ENCODE data around the gene P2RY12.

P2RY12 gene

DNA sequence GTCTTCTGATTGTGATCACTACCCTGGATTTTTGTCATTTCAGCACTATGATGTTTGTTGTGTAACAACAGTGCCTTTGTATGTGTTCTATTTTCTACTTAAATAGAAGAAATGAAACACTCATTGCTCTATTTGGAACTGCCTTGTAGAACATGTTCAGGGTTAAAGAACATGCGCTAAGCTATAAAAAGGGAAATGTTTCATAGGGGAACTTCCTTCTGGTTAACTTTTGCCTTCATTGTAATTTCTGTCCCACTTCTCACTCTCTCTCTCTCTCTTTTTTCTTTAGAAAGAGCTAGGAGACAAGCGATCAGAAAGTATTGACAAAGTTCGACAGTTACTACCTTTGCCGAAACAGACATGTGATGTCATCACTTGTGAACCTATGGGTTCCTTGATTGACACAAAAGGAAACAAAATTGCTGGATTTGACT is at the start of gene P2RY12:
Gene P2RY12 (minus strand): TSS at position 13 of the 434 bp plus-strand sequence. CDS start 45,908 bp downstream, outside the sequence.
- DNase-seq (ENCODE audit: low spot score): no peak

DNA sequence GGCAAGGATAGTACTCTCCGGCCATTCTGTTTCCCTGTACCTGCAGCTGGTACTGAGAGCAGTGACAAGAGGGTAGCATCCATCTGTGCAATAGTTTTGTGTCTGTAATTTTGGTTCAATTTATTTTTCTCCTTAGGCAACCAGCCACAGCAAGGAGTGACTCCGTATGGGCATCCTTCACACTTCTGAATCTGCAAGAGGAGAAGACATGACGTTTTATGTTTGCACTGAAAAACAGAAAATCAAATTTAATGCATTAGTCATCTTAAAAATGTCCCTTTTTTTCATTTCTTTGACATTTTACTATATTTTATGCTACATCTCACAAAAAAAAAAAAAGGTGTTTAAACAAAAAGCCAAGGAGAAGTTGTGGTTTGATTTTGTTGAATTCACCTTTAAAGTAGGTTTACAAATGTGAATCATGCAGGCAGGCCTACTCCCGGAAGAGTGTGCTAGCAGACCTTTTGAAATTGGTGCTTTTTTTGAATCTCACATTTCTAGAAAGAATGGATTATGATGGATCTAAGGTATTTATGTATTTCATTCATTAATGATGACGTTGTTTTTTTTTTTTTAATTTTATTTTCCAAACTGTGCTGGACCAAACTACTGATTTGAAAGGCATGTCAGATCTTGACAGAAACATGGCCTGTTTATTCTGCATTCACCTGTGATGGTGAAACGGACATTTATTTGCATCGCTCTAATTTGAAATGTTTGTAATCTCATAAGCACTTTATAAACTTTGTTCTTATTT is 48.2 kb upstream of the P2RY12 start:
- DNase-seq (ENCODE audit: low spot score): no peak

DNA sequence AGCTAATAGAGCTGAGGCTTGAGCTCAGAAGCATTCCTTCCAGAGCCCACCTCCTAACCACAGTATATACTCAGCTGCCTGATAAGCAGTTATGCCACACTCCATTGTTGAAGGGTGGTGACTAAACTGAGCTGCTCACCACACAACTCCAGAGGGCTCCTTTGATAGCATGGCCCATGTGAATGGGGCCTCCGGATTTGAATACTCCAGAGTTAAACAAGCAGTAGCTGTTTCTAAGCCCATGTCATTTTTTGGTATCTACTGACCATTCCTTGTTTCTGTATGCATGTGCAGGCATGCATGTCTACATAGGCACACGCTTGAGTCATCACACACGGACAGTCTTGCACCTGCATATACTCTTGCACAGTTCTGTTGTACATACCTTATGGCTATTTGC is 47.4 kb upstream of the P2RY12 start:
- no peak for DNase-seq (ENCODE audit: low spot score)

- DNase-seq (ENCODE audit: low spot score): no peak
Measured at GRCh38 chr3:151430821-151431484, 46.4 kb upstream of the P2RY12 start.

- DNase-seq (ENCODE audit: low spot score): no peak
Measured at GRCh38 chr3:151428386-151428785, 43.8 kb upstream of the P2RY12 start.

DNA sequence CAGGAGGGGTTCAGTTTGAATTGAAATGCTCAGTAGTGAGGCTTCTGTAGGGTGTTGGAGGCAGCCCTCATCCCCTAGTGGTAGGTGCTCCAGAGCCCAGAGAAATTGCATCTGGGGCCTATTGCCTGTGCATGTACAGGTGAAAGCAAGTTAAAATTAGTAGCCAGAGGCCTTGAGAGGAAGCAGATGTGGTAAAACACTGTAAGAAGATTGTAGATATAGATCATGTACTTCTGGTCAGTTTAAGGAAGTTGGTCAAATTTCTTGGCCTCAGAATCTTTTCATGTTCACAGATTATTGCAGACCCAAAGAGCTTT is 41.7 kb upstream of the P2RY12 start:
- no peak for DNase-seq (ENCODE audit: low spot score)

DNA sequence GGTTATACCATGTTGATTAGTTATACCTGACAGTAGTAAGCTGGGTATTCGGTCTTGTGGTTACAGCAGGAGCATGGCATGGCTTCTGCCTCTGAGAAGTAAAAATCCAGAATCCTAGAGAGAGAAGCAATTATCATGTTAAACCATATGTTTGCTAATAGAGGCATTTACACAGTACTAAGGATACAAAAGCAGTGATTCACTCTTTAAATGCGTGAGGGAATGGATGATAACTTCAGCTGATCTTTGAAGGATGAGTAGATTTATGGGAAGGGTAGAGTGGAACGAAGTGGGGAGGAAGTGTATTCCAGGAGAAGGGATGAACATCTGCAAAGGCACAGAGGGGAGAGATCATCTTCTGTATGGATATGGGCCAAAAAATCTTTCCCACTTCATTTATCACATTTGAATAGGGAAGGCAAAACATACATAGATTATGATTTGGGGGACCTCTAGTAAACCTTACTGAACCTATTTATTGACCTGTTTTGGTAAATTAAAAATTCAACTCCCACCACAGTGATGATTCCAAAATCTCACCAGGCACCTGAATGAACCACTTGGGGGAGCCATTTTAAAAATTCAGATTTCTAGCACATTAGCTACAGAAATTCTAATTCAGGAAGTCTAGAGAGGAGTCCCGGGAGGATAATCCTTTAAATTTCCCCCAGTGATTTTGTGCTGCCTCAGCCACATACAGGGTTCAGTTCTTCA is 41.2 kb upstream of the P2RY12 start:
- no peak for DNase-seq (ENCODE audit: low spot score)

DNA sequence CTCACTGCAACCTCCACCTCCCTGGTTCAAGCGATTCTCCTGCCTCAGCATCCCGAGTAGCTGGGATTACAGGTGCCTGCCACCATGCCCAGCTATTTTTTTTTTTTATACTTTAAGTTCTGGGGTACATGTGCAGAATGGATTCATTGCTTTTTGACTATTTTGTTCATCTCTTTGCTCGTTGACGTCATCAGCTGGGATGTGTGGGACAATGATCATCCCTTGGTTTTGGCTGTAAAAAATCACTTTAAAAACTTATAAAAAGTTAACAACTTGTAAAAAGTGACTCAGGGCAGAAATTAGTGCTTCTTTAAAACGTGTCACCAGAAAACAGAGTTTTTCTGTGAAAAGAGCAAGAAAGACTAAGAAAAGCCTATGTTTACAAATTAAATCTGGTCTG is 38.5 kb upstream of the P2RY12 start:
- DNase-seq (ENCODE audit: low spot score): no peak

- DNase-seq (ENCODE audit: low spot score): no peak
Measured at GRCh38 chr3:151421938-151422337, 37.4 kb upstream of the P2RY12 start.

- no peak for DNase-seq (ENCODE audit: low spot score)
Measured at GRCh38 chr3:151419806-151420205, 35.3 kb upstream of the P2RY12 start.

DNA sequence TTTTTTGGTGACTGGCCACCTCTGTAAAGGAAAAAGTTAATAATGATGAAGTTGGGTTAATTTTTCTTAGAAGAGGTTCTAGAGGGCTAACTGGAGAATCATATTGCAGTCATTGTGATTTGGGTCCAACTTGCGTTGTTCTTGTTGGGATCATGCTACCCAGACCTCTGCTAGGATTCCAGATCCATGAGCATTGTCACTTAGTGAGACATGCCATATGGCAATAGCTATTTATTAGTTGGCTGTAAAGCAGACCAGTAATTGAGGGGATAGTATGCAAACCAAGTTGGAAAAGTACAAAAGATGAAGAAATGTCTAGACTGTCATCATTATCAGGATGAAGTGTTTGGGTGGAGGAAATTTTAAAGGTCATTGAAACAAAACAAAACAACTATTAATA is 30.7 kb upstream of the P2RY12 start:
- DNase-seq (ENCODE audit: low spot score): no peak

DNA sequence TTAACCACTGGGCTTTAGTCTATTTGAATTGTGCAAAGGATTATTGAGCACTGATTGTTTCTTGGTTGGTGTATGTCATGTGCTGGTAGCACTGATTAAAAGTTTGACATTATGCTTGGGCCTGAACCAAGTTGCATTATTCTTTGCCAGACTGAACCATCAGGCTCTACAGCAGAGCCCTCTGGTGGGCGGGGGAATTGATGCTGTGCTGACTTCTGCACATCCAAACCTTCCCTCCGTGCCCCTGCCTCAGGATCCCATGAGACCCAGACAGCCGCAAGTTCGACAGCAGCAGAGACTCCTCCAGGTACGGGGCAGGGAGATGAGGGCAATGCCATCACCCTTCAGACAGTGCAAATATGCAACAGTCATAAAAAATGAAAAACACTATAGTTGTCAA is 28.4 kb upstream of the P2RY12 start:
- DNase-seq (ENCODE audit: low spot score): no peak

- peak; percentile 65 for DNase-seq (ENCODE audit: low spot score)
Measured at GRCh38 chr3:151410891-151411559, 26.5 kb upstream of the P2RY12 start.

- DNase-seq (ENCODE audit: low spot score): no peak
Measured at GRCh38 chr3:151407928-151408327, 23.4 kb upstream of the P2RY12 start.

GRCh38 chr3:151404316-151404715 is 19.8 kb upstream of the P2RY12 start:
- DNase-seq (ENCODE audit: low spot score): peak; percentile 64

GRCh38 chr3:151403246-151403645 is 18.7 kb upstream of the P2RY12 start:
- DNase-seq (ENCODE audit: low spot score): peak; percentile 81

DNA sequence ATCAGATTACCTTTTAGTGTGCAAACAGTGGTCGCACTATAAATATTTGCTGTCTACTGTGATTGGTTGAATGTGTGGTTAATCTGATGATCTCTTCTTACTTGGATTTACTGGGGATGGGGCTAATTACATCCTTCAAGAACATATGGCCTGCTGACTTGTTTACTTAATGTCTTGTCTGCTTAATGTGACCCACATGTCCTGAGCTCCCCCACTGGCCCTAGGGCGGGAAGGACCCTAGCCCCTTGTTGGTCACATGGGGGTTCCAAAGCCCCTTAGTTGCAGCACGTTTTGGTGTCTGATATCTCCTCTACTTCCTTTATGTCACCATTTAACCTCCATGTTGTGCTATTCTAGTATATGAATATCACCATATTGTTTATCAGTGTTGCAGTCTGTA is 17.8 kb upstream of the P2RY12 start:
- DNase-seq (ENCODE audit: low spot score): no peak

- DNase-seq (ENCODE audit: low spot score): no peak
Measured at GRCh38 chr3:151400341-151400740, 15.8 kb upstream of the P2RY12 start.

GRCh38 chr3:151398895-151399294 is 14.3 kb upstream of the P2RY12 start:
- no peak for DNase-seq (ENCODE audit: low spot score)

GRCh38 chr3:151395806-151396205 is 11.3 kb upstream of the P2RY12 start:
- no peak for DNase-seq (ENCODE audit: low spot score)

- no peak for DNase-seq (ENCODE audit: low spot score)
Measured at GRCh38 chr3:151394611-151395010, 10.1 kb upstream of the P2RY12 start.

- no peak for DNase-seq (ENCODE audit: low spot score)
Measured at GRCh38 chr3:151393941-151394340, 9.4 kb upstream of the P2RY12 start.
